GM21423 (cell line): ENCODE measurements around the gene APOD.
"Not testable (repeated sequence)": the region's sequence is repeated elsewhere in the genome, so short reads cannot be mapped to it uniquely, and the experiment has no call there.

ENCODE experiments used
- ATAC-seq: cut with Tn5 transposase; IDR thresholded peaks from one replicate; pipeline ENCODE4 v1.9.1; 2021; ENCODE audit warnings: mild to moderate bottlenecking, moderate library complexity; ENCODE audit not compliant: unreplicated experiment

APOD gene

DNA sequence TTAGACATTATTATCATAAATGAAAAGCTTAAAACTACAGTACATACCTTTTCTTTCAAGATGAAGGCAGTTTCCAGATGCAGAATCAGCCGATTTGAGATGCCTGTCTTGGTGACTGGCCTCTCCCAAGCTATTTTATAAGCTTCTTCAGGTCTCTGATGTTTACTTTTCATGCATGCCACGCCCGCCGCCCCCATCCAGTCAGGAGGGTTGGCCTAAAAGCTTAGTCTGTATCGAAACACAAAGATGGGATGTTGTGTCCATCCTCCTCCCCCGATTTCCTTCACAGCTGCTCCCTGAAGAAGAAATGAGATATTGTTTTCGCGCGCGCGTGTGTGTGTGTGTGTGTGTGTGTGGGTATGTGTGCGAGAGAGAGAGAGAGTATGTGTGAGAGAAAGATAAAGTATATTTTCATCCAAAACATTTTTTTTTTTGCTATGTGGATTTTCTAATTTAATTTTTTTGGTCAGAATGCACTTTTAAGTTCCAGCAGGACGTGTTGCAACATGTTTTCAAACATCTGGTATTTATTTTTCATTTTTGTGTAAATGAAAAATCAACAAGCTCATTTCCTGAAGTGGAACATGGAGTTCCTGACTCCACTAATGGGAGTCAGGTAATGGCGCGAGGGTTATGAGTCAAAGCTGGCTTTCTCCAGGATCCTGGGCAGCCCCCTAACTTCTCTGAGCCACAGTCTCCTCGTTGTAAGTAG lies at the start of gene APOD:
TSS of gene APOD (minus strand) at position 110 of the 712 bp plus-strand sequence. CDS start 4,479 bp downstream, outside the sequence.
- no peak for ATAC-seq

GRCh38 chr3:195633351-195633750 lies 49.6 kb upstream of the APOD start:
- ATAC-seq, result not testable (repeated sequence)

GRCh38 chr3:195632501-195633185 lies 48.9 kb upstream of the APOD start:
- not testable (repeated sequence) for ATAC-seq

- ATAC-seq, result not testable (repeated sequence)
Measured at GRCh38 chr3:195632046-195632445, 48.3 kb upstream of the APOD start.

GRCh38 chr3:195630938-195631495 lies 47.3 kb upstream of the APOD start:
- ATAC-seq, result not testable (repeated sequence)

DNA sequence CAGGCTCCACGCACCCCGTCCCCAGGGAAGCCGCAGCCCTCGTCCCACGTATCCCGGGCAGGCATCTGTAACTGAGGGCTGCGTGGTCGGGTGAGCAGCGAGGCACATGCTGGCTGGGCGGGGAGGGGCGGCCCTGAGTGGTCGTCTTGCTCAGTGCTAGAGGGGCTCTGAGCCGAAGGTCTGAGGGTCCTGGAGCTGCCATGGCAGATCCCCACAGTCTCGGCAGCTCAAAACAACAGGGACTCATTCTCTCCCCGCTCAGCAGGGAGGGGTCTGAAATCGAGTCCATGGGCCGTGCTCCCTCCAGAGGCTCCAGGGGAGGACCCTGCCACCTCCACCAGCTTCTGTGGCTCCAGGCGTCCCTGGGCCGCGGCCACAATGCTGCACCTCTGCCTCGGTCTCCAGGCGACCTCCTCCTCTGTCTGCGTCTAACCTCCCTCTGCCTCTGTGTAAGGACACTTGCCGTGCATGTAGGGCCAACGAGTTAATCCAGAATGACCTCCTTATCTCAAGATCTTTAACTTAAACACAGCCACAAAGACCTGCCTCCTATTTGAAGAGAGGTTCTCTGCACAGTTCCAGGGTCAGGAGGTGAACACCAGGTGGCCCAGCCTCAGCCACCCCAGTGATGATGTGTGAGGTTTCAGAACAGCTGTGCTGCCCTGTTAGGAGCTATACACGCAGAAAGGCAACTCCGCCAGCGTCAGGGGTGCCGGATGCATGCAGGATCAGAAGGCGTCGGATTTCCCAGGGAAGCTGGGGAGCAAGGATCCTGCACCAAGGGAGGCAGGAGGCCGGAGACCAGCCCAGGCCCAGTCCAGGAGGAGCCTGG lies 46.6 kb upstream of the APOD start:
- peak; percentile 31 for ATAC-seq

GRCh38 chr3:195629682-195630081 lies 45.9 kb upstream of the APOD start:
- not testable (repeated sequence) for ATAC-seq

GRCh38 chr3:195628386-195628920 lies 44.7 kb upstream of the APOD start:
- ATAC-seq, result not testable (repeated sequence)

- not testable (repeated sequence) for ATAC-seq
Measured at GRCh38 chr3:195627515-195628385, 44.0 kb upstream of the APOD start.

DNA sequence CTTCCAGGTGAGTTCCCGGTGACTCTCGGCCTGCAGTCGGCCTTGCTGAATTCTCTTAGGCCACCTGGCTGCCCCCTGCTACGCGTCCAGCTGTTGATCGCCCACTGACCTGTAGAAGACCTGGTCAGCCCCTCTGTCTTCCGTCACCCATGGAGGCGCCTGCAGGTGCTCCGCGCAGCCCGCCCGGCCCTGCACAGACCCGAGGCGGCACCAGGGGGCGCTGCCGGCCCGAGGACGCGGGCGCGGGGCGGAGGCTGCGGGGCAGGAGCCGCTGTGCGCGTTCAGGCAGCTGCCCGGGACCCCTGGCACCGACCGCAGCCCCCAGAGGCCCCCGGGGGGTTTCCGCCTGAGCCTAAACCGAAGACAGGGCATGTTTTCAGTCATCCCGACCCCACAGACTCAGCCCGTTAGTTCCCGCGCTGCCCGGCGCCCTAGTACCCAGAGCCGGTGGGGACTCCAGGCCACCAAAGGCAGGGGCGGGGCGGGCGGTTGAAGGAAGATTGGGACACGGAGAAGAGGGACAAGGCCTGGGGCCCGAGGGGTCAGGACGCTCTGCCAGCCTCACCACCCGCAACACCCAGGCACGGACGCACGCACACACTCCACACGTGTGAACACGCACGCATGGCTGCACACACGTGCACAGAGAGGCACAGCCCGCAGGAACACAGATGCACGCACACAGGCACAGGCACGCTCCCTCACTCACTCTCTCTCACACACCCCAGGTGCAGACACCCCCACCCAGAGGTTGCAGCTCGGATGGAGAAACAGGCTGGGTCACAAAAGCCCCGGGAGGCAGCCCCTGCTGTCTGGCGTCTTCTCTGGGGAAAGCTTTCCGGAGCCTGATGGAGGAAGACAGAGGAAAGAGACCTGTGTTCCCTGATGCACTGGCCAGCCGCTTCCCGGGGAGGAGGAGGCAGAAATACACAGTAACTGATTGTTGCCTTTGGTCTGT lies 41.1 kb upstream of the APOD start:
- peak; percentile 80 for ATAC-seq

- ATAC-seq, result not testable (repeated sequence)
Measured at GRCh38 chr3:195624171-195624570, 40.4 kb upstream of the APOD start.

DNA sequence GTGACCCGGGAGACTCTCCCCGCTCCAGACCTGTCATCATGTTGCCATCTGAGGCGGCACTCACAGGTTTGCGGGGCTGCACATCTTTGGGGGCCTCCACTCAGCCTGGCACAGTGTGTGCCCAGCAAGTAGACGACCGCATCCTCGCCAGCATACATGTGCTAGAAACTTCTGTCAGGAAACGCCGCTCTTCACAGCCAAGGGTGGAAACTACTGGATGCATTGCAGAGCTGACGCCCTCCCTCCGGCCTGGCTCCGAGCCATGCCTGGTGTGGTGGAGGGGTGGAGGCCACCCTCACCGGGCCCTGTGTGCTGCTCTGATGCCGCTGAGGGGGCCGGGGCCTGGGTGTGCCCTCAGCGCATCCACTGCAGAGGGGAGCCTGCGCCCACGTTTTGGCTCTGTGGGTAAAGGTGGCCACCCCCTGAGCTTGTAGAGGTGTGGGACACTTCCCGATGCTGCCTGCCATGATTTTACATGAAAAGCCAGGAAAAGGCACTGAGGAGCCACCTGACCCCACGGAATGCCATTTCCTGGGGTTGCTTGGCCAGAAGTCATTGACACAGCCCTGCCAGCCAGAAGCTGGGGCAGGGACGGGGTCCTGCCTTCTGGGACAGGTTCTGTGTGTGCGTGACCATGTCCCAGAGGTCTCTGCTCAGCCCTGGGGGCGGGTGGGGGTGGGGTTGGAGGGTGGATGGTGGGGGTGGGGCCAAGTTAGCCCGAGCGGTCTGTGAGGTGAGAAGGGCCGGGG lies 39.7 kb upstream of the APOD start:
- ATAC-seq, result not testable (repeated sequence)

GRCh38 chr3:195622523-195623170 lies 38.9 kb upstream of the APOD start:
- not testable (repeated sequence) for ATAC-seq

DNA sequence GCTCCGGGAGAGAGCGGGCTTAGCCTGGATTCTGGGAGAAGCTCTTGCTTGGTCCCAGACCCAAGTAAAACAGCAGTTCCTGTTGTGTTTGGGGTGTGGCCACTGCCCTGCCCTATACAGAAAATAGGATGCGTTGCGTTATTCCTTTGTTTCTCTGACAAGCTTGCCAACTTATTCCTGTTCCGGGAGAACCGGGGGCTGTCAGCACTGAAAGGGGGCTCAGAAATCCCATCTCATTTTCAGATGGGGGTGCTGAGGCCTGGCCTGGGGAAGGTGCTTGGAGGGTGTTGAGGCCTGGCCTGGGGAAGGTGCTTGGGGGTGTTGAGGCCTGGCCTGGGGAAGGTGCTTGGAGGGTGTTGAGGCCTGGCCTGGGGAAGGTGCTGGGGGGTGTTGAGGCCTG lies 38.3 kb upstream of the APOD start:
- ATAC-seq, result not testable (repeated sequence)

GRCh38 chr3:195621095-195621494 lies 37.4 kb upstream of the APOD start:
- ATAC-seq, result not testable (repeated sequence)

- ATAC-seq, result not testable (repeated sequence)
Measured at GRCh38 chr3:195620476-195620875, 36.7 kb upstream of the APOD start.

DNA sequence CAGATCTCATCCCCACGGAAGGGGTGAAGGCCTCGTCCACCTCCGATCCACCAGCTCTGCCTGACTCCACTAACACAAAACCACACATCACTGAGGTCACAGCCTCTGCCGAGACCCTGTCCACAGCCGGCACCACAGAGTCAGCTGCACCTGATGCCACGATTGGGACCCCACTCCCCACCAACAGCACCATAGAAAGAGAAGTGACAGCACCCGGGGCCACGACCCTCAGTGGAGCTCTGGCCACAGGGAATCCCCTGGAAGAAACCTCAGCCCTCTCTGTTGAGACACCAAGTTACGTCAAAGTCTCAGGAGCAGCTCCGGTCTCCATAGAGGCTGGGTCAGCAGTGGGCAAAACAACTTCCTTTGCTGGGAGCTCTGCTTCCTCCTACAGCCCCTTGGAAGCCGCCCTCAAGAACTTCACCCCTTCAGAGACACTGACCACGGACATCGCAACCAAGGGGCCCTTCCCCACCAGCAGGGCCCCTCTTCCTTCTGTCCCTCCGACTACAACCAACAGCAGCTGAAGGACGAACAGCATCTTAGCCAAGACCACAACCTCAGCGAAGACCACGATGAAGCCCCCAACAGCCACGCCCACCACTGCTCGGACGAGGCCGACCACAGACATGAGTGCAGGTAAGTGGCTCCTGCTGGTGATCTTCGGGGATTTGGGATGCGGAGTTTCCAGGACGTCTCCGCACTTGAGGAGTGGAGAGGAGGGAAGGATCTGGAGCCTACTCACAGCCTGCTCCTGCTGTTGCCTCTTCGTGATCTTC lies 36.0 kb upstream of the APOD start:
- ATAC-seq, result not testable (repeated sequence)
